ENCODE results near the gene EBPL.
"Not testable (repeated sequence)": the region's sequence is repeated elsewhere in the genome, so short reads cannot be mapped to it uniquely, and the experiment has no call there.

EBPL gene

GRCh38 chr13:49635599-49636433 is 55.5 kb downstream of the EBPL start:
- DNase-seq (ENCODE audit: low spot score): no peak

GRCh38 chr13:49633710-49634109 is 57.6 kb downstream of the EBPL start:
- no peak for DNase-seq (ENCODE audit: low spot score)

DNA sequence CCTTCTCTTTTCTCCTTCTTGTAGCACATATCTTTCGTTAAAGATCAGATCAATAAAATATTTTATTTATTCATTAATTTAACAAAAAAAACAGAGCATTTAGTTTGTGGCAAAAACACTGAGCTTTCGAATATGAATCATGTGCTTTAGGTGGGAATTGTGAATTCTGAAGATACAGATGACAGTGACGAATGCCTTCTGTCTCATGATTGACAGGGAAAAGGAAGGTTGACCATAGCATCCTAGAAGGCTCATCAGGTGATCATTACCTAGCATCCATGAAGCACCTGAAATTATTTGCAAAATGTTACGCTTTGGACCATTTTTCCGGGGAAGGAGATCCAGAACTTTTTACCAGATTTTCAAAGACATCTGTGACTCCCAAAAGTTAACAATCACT is 59.1 kb downstream of the EBPL start:
- DNase-seq (ENCODE audit: low spot score): no peak

DNA sequence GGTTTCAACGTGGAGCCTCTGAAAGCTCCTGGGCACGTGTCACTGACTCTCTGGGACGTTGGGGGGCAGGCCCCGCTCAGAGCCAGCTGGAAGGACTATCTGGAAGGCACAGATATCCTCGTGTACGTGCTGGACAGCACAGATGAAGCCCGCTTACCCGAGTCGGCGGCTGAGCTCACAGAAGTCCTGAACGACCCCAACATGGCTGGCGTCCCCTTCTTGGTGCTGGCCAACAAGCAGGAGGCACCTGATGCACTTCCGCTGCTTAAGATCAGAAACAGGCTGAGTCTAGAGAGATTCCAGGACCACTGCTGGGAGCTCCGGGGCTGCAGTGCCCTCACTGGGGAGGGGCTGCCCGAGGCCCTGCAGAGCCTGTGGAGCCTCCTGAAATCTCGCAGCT is 60.7 kb downstream of the EBPL start:
- DNase-seq (ENCODE audit: low spot score): no peak

GRCh38 chr13:49629947-49630346 is 61.3 kb downstream of the EBPL start:
- no peak for DNase-seq (ENCODE audit: low spot score)

- no peak for DNase-seq (ENCODE audit: low spot score)
Measured at GRCh38 chr13:49629196-49629938, 61.9 kb downstream of the EBPL start.

DNA sequence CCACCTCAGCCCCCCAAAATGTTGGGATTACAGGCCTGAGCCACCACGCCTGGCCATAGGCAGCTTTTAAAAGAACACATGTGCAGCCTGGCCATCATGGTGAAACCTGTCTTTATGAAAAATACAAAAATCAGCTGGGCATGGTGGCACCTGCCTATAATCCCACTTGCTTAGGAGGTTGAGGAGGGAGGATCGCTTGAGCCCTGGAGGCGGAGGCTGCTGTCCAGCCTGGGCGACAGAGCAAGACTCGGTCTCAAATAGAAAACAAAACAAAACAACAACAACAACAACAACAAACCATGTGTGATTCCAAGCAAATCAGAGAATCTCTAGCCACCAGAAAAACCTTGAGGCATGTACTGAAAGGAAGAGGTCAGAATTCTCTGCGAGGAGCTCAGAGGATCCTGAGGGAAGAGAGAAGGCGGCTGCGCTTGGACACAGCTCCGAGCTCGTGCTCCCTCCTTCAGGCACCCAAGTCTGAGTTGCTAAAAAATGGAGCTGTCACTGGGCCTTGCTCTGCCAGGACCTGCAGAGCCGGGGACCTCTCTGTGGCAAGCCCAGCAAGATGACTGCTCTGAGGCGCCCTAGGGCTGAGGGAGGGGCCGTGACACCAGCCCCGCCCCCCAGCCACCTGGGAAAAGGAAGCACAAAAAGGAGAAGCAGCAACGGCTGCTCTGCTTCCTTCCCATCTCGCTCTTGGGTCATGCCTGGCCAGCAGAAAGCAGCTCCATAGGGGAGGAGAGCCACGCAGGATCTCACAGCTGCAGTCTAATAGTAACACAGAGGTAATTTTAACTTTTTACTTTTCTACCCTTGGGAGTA is 63.2 kb downstream of the EBPL start, which contains the start of gene ARL11:
Gene ARL11, plus strand, starts transcription at position 677 of the 822 bp plus-strand sequence. CDS start 1,941 bp downstream, outside the sequence.
- no peak for DNase-seq (ENCODE audit: low spot score)

GRCh38 chr13:49625392-49626079 is 65.8 kb downstream of the EBPL start:
- DNase-seq (ENCODE audit: low spot score): no peak

- DNase-seq (ENCODE audit: low spot score): no peak
Measured at GRCh38 chr13:49624229-49624628, 67.1 kb downstream of the EBPL start.

GRCh38 chr13:49622174-49622946 is 68.9 kb downstream of the EBPL start:
- DNase-seq (ENCODE audit: low spot score): no peak

- no peak for DNase-seq (ENCODE audit: low spot score)
Measured at GRCh38 chr13:49620170-49620621, 71.1 kb downstream of the EBPL start.

- DNase-seq (ENCODE audit: low spot score): no peak
Measured at GRCh38 chr13:49616676-49617065, 74.6 kb downstream of the EBPL start.

DNA sequence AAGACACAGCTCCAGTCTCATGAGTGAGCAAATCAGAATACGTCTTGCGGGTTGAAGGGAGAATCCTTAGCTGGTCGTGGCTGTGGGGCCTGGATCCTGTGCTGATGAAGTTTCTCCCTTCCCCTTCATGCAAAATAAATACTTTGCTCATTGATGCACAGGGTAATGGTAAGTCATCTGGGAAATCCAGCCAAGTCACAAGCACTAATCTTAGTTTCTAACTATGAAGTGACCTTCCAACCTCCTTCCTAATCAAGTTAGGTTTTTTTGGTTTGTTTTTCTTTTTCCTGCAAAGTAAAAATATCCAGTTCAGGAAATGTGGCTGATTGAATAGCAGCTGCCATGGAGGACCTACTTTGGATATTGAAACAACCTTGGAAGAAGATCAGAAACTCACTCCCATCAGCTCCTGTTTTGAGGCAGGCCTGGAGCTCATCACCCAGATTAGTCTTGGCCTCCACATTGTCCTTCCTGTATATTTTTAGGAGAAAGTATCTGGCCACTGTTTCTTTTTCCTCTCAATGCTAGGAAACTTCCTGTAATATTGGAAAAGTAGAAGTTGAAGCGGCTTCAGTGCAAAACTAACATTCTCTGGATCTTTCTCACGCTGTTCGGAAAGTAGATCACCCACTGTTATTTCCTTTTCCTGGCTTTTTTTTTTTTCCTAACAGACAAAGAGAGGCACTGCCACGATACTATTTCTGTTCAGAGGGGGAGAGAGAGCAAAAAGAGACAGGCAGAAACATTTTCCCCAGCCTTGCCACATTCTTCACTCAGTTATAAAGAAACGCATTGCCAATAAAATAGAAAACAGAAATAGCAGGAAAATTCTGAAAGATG is 75.2 kb downstream of the EBPL start:
- no peak for DNase-seq (ENCODE audit: low spot score)

GRCh38 chr13:49612042-49612441 is 79.2 kb downstream of the EBPL start:
- not testable (repeated sequence) for DNase-seq (ENCODE audit: low spot score)

Measured in hematopoietic multipotent progenitor cell treated with erythropoietin and hydrocortisone succinate and interleukin-3 and kit ligand, for 17 days (in vitro differentiated cells).